Measurements from ENCODE around the gene SPSB4.

GRCh38 chr3:141152801-141153678 lies 101.9 kb downstream of the SPSB4 start:
- TF ChIP-seq CREB1 (IDR thresholded peaks at IDR 0.05): no peak
- no peak for TF ChIP-seq CREB1 (CRISPR knock-in tag; IDR thresholded peaks at IDR 0.05)
- TF ChIP-seq ZNF253 (CRISPR knock-in tag; IDR thresholded peaks at IDR 0.05; ENCODE audit: borderline replicate concordance): no peak
- TF ChIP-seq POLR2A (IDR thresholded peaks at IDR 0.05; ENCODE audit: insufficient read depth in 1 of 2, low read depth in 2 of 2, low read length in 2 of 2): no peak
- TF ChIP-seq MAX (IDR thresholded peaks at IDR 0.05): no peak
- TF ChIP-seq, protein P1, sequence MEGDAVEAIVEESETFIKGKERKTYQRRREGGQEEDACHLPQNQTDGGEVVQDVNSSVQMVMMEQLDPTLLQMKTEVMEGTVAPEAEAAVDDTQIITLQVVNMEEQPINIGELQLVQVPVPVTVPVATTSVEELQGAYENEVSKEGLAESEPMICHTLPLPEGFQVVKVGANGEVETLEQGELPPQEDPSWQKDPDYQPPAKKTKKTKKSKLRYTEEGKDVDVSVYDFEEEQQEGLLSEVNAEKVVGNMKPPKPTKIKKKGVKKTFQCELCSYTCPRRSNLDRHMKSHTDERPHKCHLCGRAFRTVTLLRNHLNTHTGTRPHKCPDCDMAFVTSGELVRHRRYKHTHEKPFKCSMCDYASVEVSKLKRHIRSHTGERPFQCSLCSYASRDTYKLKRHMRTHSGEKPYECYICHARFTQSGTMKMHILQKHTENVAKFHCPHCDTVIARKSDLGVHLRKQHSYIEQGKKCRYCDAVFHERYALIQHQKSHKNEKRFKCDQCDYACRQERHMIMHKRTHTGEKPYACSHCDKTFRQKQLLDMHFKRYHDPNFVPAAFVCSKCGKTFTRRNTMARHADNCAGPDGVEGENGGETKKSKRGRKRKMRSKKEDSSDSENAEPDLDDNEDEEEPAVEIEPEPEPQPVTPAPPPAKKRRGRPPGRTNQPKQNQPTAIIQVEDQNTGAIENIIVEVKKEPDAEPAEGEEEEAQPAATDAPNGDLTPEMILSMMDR (CRISPR knock-in tag; IDR thresholded peaks at IDR 0.05): no peak
- TF ChIP-seq NFIC (IDR thresholded peaks at IDR 0.05; ENCODE audit: low read length): no peak
- TF ChIP-seq EZH2 (conservative IDR thresholded peaks at IDR 0.05; ENCODE audit: low read depth, low read length): no peak
- TF ChIP-seq MTF1 (CRISPR knock-in tag; IDR thresholded peaks at IDR 0.05): no peak
- no peak for TF ChIP-seq ATF2 (CRISPR knock-in tag; IDR thresholded peaks at IDR 0.05)
